ENCODE data around the gene CLIP1. TPM values are rescaled to one million over a fixed set of nuclear protein-coding genes. Genes with fewer than 3 reads are reported as not detected.

The CLIP1 gene
- total RNA-seq, 4 donors from 2014 or later = 86.7 to 103 (median 103) TPM

DNA sequence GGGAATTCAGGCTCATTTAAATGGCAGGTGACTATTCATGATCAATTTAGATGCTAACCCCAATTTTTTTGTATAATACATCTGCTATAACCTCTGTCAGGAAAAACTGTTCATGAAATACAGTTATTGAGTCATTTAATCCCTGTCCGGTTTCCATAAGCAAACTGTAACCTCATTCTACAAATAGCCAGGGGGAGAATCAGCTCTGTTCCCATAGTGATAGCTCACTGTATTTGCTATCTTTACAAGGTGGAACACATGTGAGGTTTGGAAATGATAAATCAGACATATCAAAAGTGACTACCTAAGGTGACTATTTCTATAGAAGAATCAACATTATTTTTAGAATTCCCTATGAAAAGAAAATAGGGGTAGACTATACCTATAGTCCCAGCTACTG lies 117.5 kb downstream of the CLIP1 start:
- TF ChIP-seq, protein P1, sequence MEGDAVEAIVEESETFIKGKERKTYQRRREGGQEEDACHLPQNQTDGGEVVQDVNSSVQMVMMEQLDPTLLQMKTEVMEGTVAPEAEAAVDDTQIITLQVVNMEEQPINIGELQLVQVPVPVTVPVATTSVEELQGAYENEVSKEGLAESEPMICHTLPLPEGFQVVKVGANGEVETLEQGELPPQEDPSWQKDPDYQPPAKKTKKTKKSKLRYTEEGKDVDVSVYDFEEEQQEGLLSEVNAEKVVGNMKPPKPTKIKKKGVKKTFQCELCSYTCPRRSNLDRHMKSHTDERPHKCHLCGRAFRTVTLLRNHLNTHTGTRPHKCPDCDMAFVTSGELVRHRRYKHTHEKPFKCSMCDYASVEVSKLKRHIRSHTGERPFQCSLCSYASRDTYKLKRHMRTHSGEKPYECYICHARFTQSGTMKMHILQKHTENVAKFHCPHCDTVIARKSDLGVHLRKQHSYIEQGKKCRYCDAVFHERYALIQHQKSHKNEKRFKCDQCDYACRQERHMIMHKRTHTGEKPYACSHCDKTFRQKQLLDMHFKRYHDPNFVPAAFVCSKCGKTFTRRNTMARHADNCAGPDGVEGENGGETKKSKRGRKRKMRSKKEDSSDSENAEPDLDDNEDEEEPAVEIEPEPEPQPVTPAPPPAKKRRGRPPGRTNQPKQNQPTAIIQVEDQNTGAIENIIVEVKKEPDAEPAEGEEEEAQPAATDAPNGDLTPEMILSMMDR (IDR thresholded peaks at IDR 0.05; ENCODE audit: low read depth) = no peak

DNA sequence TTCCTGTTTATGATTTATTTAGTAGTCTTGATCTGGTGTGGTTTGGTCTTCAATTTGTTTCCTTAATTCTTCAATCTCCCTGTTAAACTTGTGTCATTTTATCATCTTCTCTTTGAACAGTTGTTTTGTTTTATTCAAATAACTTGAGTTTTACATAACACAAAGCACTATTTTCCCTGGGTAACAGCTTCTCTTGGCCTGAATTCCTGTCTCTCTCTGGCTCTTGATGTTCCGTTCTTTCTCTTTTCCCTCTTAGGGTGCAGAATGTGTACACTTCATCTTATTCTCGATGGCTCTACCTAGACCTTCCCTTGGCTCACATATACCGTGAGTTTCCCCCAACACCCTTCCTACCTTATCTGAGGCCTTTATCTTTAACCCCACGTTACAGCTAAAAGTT lies 119.4 kb downstream of the CLIP1 start:
- TF ChIP-seq, protein P1 (IDR thresholded peaks at IDR 0.05; ENCODE audit: low read depth) = no peak

DNA sequence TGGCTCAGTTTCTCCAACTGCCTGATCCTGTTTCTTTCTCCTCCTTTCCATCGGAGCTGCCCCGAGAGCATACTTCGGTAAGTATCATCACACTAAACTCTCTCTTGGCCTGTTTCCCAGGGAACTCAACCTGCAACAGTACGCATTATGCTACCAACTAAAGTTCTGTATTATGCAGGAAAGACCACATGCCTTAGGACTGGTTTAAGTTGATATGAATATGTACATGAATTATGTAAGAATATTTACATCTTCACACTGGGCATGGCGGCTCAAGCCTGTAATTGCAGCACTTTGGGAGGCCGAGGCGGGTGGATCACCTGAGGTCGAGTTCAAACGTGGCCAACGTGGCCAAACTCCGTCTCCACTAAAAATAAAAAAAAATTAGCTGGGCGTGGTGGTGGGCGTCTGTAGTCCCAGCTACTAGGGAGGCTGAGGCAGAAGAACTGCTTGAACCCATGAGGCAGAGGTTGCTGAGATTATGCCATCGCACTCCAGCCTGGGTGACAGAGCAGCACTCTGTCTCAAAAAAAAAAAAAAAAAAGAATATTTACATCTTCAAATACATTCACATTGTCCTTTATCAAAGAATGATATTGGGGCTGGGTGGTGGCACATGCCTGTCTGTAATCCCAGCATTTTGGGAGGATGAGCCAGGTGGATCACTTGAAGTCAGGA lies 124.3 kb downstream of the CLIP1 start:
- TF ChIP-seq, protein P1 (IDR thresholded peaks at IDR 0.05; ENCODE audit: low read depth) = no peak

DNA sequence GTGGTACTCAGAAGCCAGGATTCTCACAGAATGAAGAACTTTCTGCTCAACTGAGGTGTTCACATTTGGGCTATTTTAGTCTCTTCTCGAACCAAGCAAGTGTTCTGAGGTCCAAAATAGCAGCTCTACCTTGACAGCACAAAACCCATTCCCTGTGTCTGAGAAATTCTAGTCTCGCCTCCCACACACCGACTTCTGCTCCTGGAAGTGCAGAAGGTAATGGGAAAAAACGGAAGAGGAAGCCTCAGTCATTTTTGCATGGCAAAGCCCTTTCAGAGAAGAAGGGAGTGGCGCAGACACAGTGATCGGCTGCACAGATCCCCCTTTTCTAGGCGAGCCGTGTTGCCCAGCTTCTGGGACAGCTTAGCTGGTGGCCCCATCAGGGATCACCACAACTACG lies 125.0 kb downstream of the CLIP1 start:
- TF ChIP-seq, protein P1 (IDR thresholded peaks at IDR 0.05; ENCODE audit: low read depth) = no peak

DNA sequence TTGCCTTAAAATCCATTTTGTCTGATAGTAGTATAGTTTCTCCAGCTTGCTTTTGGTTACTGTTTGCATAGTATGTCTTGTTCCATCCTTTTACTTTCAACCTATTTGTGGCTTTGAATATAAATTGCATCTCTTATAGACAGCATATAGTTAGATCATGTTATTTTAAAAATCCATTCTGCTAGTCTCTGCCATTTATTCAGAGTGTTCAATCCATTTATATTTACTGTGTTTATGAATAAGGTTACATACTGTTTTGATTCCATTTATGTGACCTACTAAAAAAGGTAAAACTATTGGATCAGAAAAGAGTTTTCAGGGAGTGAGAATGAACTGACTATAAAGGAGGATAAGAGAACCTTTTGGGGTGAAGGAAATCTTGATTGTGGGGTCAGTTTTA lies 126.6 kb downstream of the CLIP1 start:
- TF ChIP-seq, protein P1 (IDR thresholded peaks at IDR 0.05; ENCODE audit: low read depth) = no peak

DNA sequence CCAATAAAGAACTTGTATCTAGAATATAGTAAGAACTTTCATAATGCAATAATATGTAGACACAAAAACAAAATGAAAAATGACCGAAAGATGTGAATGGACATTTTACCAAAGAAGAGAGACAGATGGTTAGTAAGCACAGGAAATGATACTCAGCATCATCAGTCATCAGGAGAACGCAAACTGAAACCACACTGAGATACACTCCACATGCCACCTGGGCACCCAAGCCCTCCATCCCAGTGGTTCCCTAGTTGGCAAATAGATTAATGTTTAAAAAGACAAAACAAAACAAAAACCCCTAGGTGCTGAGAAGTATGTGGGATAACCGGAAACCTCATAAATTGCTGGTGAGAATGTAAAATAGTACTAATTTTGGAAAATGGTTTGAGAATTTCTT lies 129.4 kb downstream of the CLIP1 start:
- TF ChIP-seq, protein P1 (IDR thresholded peaks at IDR 0.05; ENCODE audit: low read depth) = no peak

DNA sequence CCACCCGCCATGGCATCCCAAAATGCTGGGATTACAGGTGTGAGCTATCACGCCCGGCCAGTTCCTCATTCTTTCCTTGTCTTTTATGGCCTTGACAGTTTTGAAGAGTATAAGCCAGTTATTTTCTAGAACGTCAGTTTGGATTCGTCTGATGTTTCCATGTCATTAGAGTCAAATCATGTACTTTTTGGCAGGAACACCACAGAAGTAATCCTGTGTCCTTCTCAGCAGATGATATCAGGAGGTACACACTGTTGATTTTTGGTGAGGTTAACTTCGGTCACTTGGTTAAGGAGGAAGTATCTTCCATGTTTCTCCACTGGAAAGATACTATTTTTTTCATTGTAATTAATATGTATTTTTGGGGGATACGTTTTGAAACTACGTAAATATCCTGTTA lies 131.0 kb downstream of the CLIP1 start:
- TF ChIP-seq, protein P1 (IDR thresholded peaks at IDR 0.05; ENCODE audit: low read depth) = no peak

Measured in subcutaneous adipose tissue (tissue), 4 donors.